AG09319 (cell line): ENCODE measurements around the gene IYD.

Source experiments
- DNase-seq: peaks from one replicate; pipeline ENCODE4 v3.0.0-alpha.2; 2010; ENCODE audit warnings: low read depth; ENCODE audit errors: extremely low read depth
- TF ChIP-seq, protein P1 (sequence below): IDR thresholded peaks from 2 replicates; pipeline ENCODE4 v1.5.1; 2011; ENCODE audit warnings: low read depth, mild to moderate bottlenecking, inconsistent platforms, low read length, moderate library complexity

IYD gene

GRCh38 chr6:150352321-150353296 lies 16.2 kb upstream of the IYD start:
- TF ChIP-seq, protein P1, sequence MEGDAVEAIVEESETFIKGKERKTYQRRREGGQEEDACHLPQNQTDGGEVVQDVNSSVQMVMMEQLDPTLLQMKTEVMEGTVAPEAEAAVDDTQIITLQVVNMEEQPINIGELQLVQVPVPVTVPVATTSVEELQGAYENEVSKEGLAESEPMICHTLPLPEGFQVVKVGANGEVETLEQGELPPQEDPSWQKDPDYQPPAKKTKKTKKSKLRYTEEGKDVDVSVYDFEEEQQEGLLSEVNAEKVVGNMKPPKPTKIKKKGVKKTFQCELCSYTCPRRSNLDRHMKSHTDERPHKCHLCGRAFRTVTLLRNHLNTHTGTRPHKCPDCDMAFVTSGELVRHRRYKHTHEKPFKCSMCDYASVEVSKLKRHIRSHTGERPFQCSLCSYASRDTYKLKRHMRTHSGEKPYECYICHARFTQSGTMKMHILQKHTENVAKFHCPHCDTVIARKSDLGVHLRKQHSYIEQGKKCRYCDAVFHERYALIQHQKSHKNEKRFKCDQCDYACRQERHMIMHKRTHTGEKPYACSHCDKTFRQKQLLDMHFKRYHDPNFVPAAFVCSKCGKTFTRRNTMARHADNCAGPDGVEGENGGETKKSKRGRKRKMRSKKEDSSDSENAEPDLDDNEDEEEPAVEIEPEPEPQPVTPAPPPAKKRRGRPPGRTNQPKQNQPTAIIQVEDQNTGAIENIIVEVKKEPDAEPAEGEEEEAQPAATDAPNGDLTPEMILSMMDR: no peak; the same call in 1 of the 2 replicates
- no peak for DNase-seq

DNA sequence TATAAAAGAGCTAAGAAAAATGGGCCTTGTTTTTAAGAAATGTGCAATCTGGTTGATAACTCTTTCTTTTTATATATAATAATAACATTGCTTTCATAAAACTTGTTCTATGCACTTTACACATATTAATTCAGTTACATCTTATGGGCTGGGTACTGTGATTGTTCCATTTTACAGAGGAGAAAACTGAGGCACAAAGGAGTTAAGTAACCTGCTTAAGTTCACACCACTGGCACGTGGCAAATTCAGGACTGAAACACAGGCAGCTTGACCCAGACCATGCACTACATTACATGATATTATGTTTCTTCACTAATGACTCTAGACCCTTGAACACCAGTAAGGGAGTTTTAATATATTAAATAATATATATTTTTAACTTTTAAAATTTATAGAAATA lies 15.4 kb upstream of the IYD start:
- TF ChIP-seq, protein P1: no peak
- DNase-seq: no peak

GRCh38 chr6:150354754-150355571 lies 13.8 kb upstream of the IYD start:
- TF ChIP-seq, protein P1: no peak
- DNase-seq: no peak

- TF ChIP-seq, protein P1: no peak
- DNase-seq: no peak
Observed at GRCh38 chr6:150355932-150356331, 12.9 kb upstream of the IYD start.

DNA sequence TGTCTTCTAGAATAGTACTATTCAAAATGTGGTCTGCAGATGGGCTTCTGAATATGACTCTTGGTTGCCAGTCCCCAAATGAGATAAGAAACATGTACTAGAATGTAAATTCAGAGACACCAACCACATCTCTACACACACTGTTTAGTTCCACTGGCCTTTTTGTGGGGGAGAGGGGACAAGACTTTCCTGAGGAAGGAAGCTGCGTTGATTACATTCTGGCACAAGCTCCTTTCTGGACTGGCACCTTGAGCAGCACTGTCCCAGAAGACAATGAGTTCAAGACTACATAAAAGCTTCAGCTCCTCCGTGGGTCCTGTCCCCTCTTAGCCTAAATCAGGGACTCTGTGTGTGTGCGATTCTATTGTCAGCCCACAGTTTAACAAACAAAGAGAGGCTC lies 6.9 kb upstream of the IYD start:
- no peak for DNase-seq

GRCh38 chr6:150363733-150364132 lies 5.1 kb upstream of the IYD start:
- TF ChIP-seq, protein P1: no peak
- DNase-seq: no peak

More for the DNA sequence above, 6.9 kb upstream of the IYD start:
- TF ChIP-seq, protein P1: no peak
